ENCODE results near the gene GALNT17. TPM values are rescaled to one million over a fixed set of nuclear protein-coding genes. Genes with fewer than 3 reads are reported as not detected.
"Not testable (repeated sequence)": the region's sequence is repeated elsewhere in the genome, so short reads cannot be mapped to it uniquely, and the experiment has no call there.

GALNT17 gene
- total and polyA plus RNA-seq, 2 experiments from 2014 or later: 2.3 to 4.6 TPM

DNA sequence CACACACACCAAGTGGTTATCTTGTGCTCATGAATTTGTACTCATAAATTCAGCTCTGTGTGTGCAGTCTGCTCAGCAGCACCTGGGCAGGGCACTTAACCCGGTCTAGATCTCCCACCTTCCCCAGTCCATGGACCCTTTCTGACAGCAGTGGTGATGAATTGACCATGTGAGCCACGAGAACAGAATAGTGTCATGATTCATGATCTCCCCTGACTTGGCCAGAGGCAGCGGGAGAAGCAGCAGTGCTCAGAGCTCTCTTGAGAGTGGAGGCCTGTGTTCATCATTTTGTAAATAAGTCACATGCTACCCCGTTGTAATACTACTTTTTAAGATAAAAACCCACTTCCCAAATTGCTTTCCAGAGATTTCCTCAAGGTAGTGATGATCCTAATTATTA lies 74.2 kb downstream of the GALNT17 start:
- Histone ChIP-seq H3K27ac (no peak overlapping the region), H3K4me3 (no peak overlapping the region), H3K27me3 (no peaks in the 10 kb centered on the region), H3K9me3 (ENCODE audit: low read depth) (no peaks in the 10 kb centered on the region), H3K4me1 (ENCODE audit: low read depth) (no peaks in the 10 kb centered on the region), H3K36me3 (no peaks in the 10 kb centered on the region)
- TF ChIP-seq, protein P1, sequence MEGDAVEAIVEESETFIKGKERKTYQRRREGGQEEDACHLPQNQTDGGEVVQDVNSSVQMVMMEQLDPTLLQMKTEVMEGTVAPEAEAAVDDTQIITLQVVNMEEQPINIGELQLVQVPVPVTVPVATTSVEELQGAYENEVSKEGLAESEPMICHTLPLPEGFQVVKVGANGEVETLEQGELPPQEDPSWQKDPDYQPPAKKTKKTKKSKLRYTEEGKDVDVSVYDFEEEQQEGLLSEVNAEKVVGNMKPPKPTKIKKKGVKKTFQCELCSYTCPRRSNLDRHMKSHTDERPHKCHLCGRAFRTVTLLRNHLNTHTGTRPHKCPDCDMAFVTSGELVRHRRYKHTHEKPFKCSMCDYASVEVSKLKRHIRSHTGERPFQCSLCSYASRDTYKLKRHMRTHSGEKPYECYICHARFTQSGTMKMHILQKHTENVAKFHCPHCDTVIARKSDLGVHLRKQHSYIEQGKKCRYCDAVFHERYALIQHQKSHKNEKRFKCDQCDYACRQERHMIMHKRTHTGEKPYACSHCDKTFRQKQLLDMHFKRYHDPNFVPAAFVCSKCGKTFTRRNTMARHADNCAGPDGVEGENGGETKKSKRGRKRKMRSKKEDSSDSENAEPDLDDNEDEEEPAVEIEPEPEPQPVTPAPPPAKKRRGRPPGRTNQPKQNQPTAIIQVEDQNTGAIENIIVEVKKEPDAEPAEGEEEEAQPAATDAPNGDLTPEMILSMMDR (IDR thresholded peaks at IDR 0.05; ENCODE audit: low read depth, low read length): no peak
- DNase-seq (ENCODE audit: low read depth in 1 of 2, low spot score in 1 of 2): no peak

DNA sequence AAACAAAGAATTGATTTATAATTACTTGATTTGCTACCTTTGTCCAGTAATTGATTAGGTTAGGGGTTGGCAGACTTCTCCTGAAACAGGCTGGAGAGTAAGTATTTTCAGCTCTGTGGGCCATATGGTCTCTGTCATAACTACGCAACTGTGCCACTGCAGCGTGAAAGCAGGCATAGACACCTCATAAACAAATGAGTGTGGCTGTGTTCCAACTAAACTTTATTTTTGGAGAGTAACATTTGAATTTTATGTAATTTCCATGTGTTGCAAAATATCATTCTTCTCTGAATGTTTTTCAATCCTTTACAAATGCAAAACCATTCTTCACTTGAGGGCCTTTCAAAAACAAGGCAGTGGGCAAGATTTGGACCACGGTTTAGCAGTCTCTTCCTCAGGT lies 76.9 kb downstream of the GALNT17 start:
- Histone ChIP-seq H3K27ac (no peak overlapping the region), H3K4me3 (no peak overlapping the region), H3K9me3 (ENCODE audit: low read depth) (no peaks in the 10 kb centered on the region), H3K27me3 (no peaks in the 10 kb centered on the region), H3K36me3 (no peaks in the 10 kb centered on the region), H3K4me1 (ENCODE audit: low read depth) (no peaks in the 10 kb centered on the region)
- no peak for DNase-seq (ENCODE audit: low read depth in 1 of 2, low spot score in 1 of 2)
- TF ChIP-seq, protein P1 (IDR thresholded peaks at IDR 0.05; ENCODE audit: low read depth, low read length): no peak

DNA sequence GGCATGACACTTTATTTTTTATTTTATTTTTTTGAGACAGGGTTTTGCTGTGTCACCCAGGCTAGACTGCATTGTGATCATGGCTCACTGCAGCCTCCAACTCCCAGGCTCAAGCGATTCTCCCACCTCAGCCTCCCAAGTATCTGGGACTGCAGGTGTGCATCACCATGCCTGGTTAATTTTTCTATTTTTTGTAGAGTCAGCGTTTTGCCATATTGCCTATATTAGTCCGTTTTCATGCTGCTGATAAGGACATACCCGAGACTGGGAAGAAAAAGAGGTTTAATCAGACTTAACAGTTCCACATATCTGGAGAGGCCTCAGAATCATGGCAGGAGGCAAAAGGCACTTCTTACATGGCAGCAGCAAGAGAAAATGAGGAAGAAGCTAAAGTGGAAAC lies 77.5 kb downstream of the GALNT17 start:
- DNase-seq (ENCODE audit: low read depth in 1 of 2, low spot score in 1 of 2); H3K36me3 ChIP-seq; H3K4me3 ChIP-seq; H3K4me1 ChIP-seq (ENCODE audit: low read depth); H3K27ac ChIP-seq; H3K27me3 ChIP-seq; H3K9me3 ChIP-seq (ENCODE audit: low read depth): not testable (repeated sequence)

DNA sequence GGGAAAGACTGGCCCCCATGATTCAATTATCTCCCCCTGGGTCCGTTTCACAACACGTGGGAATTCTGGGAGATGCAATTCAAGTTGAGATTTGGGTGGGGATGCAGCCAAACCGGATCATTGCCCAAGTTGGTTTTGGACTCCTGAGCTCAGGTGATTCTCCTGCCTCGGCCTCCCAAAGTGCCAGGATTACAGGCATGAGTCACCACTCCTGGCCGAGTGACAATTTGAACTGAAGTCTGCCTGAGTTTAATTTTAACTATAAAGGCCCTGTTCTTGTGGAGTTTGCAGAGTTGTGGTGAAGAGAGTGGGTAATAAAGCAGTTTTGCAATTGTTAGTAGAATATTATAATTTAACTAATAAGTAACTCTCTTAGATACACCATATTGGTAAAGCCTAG lies 78.3 kb downstream of the GALNT17 start:
- no peak for DNase-seq (ENCODE audit: low read depth in 1 of 2, low spot score in 1 of 2)
- H3K36me3 ChIP-seq: no peaks in the 10 kb centered on the region
- no peaks in the 10 kb centered on the region for H3K27me3 ChIP-seq
- no peak overlapping the region for H3K27ac ChIP-seq
- TF ChIP-seq, protein P1 (IDR thresholded peaks at IDR 0.05; ENCODE audit: low read depth, low read length): no peak
- no peak overlapping the region for H3K4me3 ChIP-seq
- H3K9me3 ChIP-seq (ENCODE audit: low read depth): no peaks in the 10 kb centered on the region
- no peaks in the 10 kb centered on the region for H3K4me1 ChIP-seq (ENCODE audit: low read depth)

DNA sequence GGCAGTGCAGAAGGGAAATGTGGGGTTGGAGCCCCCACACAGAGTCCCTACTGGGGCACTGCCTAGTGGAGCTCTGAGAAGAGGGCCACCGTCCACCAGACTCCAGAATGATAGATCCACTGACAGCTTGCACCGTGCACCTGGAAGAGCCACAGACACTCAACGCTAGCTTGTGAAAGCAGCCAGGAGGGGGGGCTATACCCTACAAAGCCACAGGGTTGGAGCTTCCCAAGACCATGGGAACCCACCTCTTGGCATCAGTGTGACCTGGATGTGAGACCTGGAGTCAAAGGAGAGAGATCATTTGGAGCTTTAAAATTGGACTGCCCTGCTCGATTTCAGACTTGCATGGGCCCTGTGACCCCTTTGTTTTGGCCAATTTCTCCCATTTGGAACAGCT lies 80.5 kb downstream of the GALNT17 start:
- H3K9me3 ChIP-seq (ENCODE audit: low read depth); H3K36me3 ChIP-seq; H3K4me1 ChIP-seq (ENCODE audit: low read depth); H3K27me3 ChIP-seq; DNase-seq (ENCODE audit: low read depth in 1 of 2, low spot score in 1 of 2); H3K27ac ChIP-seq; H3K4me3 ChIP-seq: not testable (repeated sequence)

DNA sequence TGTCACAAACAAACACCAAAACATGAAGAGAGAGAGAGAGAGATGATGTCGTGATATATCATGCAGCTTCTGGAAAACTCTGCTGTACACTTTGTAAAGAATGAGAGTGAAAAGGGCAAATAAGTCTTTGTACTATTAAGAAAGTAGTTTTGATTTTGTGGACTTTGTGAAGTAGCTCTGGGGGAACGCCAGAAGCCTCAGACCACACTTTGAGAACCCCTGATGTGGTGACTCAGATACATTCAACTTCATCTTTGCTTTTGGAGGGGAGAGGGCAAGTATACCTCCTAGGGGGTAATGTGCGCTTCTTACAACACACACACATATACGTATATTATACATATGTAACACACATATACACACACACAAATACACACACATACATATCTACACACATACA lies 84.3 kb downstream of the GALNT17 start:
- TF ChIP-seq, protein P1 (IDR thresholded peaks at IDR 0.05; ENCODE audit: low read depth, low read length): no peak
- no peak for DNase-seq (ENCODE audit: low read depth in 1 of 2, low spot score in 1 of 2)
- Histone ChIP-seq H3K27me3 (no peaks in the 10 kb centered on the region), H3K4me3 (no peak overlapping the region), H3K36me3 (no peaks in the 10 kb centered on the region), H3K4me1 (ENCODE audit: low read depth) (no peaks in the 10 kb centered on the region), H3K9me3 (ENCODE audit: low read depth) (no peaks in the 10 kb centered on the region), H3K27ac (no peak overlapping the region)

DNA sequence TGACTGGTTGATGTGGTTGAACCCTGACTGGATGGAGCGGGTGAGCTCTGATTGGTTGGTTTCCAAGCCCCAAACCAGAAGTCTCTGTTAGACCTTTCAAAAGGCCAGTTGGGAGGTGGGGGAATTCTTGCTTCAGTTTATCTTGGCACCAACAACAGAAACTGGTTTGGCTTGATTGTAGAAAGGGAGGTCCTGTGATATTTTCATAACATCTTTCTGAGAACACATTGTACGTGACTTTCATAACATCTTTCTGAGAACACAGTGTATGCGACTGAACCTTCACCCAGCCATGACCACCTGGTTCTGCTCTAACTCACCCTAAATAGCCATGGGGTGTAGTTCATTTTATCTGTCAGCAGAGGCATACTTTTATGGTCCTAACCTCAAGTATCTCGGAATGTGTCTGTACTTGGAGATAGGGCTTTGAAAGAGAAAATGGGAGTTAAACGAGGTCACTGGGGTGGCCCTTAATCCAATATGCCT lies 88.3 kb downstream of the GALNT17 start:
- Histone ChIP-seq H3K27ac (no peak overlapping the region), H3K4me3 (no peak overlapping the region), H3K4me1 (ENCODE audit: low read depth) (no peaks in the 10 kb centered on the region), H3K9me3 (ENCODE audit: low read depth) (no peaks in the 10 kb centered on the region), H3K36me3 (no peaks in the 10 kb centered on the region), H3K27me3 (no peaks in the 10 kb centered on the region)
- TF ChIP-seq, protein P1 (IDR thresholded peaks at IDR 0.05; ENCODE audit: low read depth, low read length): no peak
- no peak for DNase-seq (ENCODE audit: low read depth in 1 of 2, low spot score in 1 of 2)
